NCI-H82 (cell line): ENCODE data around the gene CDKN1A.
"Not testable (repeated sequence)": the region's sequence is repeated elsewhere in the genome, so short reads cannot be mapped to it uniquely, and the experiment has no call there.

ENCODE experiments used
- DNase-seq: peaks from one replicate; lab custom pipeline; 2025; lab: John Stamatoyannopoulos, UW

The CDKN1A gene

GRCh38 chr6:36678488-36679042 is at the start of gene CDKN1A:
Gene CDKN1A, plus strand, starts transcription at chr6:36678714. Its CDS starts 5,388 bp downstream, at chr6:36684102.
- DNase-seq, result peak; percentile 92

GRCh38 chr6:36629784-36630183 is 48.7 kb upstream of the CDKN1A start:
- no peak for DNase-seq

GRCh38 chr6:36631326-36632011 is 47.0 kb upstream of the CDKN1A start:
- no peak for DNase-seq

- no peak for DNase-seq
Measured at GRCh38 chr6:36633370-36633769, 45.1 kb upstream of the CDKN1A start.

GRCh38 chr6:36633915-36634314 is 44.6 kb upstream of the CDKN1A start:
- no peak for DNase-seq

GRCh38 chr6:36634317-36635108 is 44.0 kb upstream of the CDKN1A start:
- no peak for DNase-seq

- DNase-seq, result no peak
Measured at GRCh38 chr6:36636283-36636682, 42.2 kb upstream of the CDKN1A start.

GRCh38 chr6:36636687-36637418 is 41.7 kb upstream of the CDKN1A start:
- no peak for DNase-seq

GRCh38 chr6:36638579-36638978 is 39.9 kb upstream of the CDKN1A start:
- DNase-seq, result no peak

- no peak for DNase-seq
Measured at GRCh38 chr6:36639171-36639808, 39.2 kb upstream of the CDKN1A start.

GRCh38 chr6:36641543-36641942 is 37.0 kb upstream of the CDKN1A start:
- no peak for DNase-seq

- DNase-seq, result no peak
Measured at GRCh38 chr6:36642913-36643817, 35.3 kb upstream of the CDKN1A start.

- DNase-seq, result no peak
Measured at GRCh38 chr6:36643977-36644376, 34.5 kb upstream of the CDKN1A start.

- DNase-seq, result no peak
Measured at GRCh38 chr6:36649086-36649485, 29.4 kb upstream of the CDKN1A start.

GRCh38 chr6:36649701-36650484 is 28.6 kb upstream of the CDKN1A start:
- no peak for DNase-seq

- DNase-seq, result peak; percentile 31
Measured at GRCh38 chr6:36650848-36651478, 27.6 kb upstream of the CDKN1A start.

GRCh38 chr6:36651659-36652379 is 26.7 kb upstream of the CDKN1A start:
- no peak for DNase-seq

GRCh38 chr6:36654469-36654868 is 24.0 kb upstream of the CDKN1A start:
- not testable (repeated sequence) for DNase-seq
